ENCODE data around the gene NFATC2IP.

DNA sequence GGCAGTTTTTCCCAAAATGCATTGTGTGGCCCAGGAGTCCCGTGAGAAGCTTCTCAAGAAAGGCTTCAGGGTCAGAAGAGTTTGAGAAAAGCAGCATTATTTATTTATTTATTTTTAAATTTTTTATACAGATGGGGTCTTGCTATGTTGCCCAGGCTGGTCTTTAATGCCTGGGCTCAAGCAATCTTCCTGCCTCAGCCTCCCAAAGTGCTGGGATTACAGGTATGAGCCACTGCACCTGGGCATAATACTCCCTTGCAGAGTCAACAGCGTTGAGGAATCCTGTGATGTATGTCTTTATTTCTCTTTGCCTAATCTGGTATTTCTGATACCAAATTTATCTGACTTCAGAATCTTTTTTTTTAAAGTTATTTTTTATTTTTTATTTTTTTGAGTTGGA is 49.3 kb downstream of the NFATC2IP start:
- TF ChIP-seq ZNF776 (CRISPR knock-in tag; IDR thresholded peaks at IDR 0.05) (no peak), ZNF10 (CRISPR knock-in tag; IDR thresholded peaks at IDR 0.05; ENCODE audit: borderline replicate concordance, low read depth) (no peak), TAF15 (IDR thresholded peaks at IDR 0.05; ENCODE audit: low read depth, low read length, poor library complexity, severe bottlenecking) (no peak), ZNF251 (CRISPR knock-in tag; IDR thresholded peaks at IDR 0.05) (no peak), BRCA1 (CRISPR knock-in tag; IDR thresholded peaks at IDR 0.05) (no peak), HNF4A (CRISPR knock-in tag; IDR thresholded peaks at IDR 0.05) (no peak), YY1 (IDR thresholded peaks at IDR 0.05; ENCODE audit: insufficient read depth, insufficient replicate concordance, low read depth, low read length) (no peak)
- TF ChIP-seq, protein P1, sequence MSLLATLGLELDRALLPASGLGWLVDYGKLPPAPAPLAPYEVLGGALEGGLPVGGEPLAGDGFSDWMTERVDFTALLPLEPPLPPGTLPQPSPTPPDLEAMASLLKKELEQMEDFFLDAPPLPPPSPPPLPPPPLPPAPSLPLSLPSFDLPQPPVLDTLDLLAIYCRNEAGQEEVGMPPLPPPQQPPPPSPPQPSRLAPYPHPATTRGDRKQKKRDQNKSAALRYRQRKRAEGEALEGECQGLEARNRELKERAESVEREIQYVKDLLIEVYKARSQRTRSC (CRISPR knock-in tag; IDR thresholded peaks at IDR 0.05; ENCODE audit: low read depth): no peak
- TF ChIP-seq, protein P2, sequence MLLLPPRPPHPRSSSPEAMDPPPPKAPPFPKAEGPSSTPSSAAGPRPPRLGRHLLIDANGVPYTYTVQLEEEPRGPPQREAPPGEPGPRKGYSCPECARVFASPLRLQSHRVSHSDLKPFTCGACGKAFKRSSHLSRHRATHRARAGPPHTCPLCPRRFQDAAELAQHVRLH (CRISPR knock-in tag; IDR thresholded peaks at IDR 0.05; ENCODE audit: borderline replicate concordance, low read depth): no peak
- TF ChIP-seq, protein P3, sequence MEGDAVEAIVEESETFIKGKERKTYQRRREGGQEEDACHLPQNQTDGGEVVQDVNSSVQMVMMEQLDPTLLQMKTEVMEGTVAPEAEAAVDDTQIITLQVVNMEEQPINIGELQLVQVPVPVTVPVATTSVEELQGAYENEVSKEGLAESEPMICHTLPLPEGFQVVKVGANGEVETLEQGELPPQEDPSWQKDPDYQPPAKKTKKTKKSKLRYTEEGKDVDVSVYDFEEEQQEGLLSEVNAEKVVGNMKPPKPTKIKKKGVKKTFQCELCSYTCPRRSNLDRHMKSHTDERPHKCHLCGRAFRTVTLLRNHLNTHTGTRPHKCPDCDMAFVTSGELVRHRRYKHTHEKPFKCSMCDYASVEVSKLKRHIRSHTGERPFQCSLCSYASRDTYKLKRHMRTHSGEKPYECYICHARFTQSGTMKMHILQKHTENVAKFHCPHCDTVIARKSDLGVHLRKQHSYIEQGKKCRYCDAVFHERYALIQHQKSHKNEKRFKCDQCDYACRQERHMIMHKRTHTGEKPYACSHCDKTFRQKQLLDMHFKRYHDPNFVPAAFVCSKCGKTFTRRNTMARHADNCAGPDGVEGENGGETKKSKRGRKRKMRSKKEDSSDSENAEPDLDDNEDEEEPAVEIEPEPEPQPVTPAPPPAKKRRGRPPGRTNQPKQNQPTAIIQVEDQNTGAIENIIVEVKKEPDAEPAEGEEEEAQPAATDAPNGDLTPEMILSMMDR (CRISPR knock-in tag; IDR thresholded peaks at IDR 0.05): no peak
- TF ChIP-seq, protein P4, sequence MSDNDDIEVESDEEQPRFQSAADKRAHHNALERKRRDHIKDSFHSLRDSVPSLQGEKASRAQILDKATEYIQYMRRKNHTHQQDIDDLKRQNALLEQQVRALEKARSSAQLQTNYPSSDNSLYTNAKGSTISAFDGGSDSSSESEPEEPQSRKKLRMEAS (IDR thresholded peaks at IDR 0.05): no peak

Measured in HepG2 (cell line).